ENCODE measurements around the gene TNFSF11. TPM values are rescaled to one million over a fixed set of nuclear protein-coding genes. Genes with fewer than 3 reads are reported as not detected.

TNFSF11 gene
- total RNA-seq, 1 experiment from 2014 or later, result 3.5 TPM

- no peaks in the 10 kb centered on the region for H3K79me2 ChIP-seq (ENCODE audit: insufficient read depth, low read length)
- H4K20me1 ChIP-seq (ENCODE audit: control insufficient read depth, insufficient read depth, insufficient read length), result no peaks in the 10 kb centered on the region
- H2BK12ac ChIP-seq (ENCODE audit: insufficient read length, low read depth, low read length), result no peak overlapping the region
- H2AK5ac ChIP-seq (ENCODE audit: insufficient read length, low read length), result no peak overlapping the region
- no peak overlapping the region for H4K91ac ChIP-seq (ENCODE audit: insufficient read length, low read depth, low read length)
- Mint-ChIP-seq H3K27me3 (ENCODE audit: low read depth) (peaks cover 2% of the 10 kb centered on the region), H3K4me1 (peaks cover 17 to 26% of the 10 kb centered on the region in 2 experiments), H3K27ac (no peak overlapping the region), H3K4me3 (no peak overlapping the region), H3K36me3 (ENCODE audit: insufficient read depth in 1 of 3, low read depth in 3 of 3) (no peaks in the 10 kb centered on the region), H3K9me3 (no peaks in the 10 kb centered on the region)
- no peak overlapping the region for H2BK120ac ChIP-seq (ENCODE audit: low read depth, low read length, poor library complexity, severe bottlenecking)
- H3K23me2 ChIP-seq (ENCODE audit: insufficient read length, low read depth, low read length, poor library complexity, severe bottlenecking), result no peaks in the 10 kb centered on the region
- no peak overlapping the region for H3K23ac ChIP-seq (ENCODE audit: insufficient read length, low read depth, low read length)
- H3K14ac ChIP-seq (ENCODE audit: insufficient read depth, low read length), result no peak overlapping the region
- no peaks in the 10 kb centered on the region for H3K79me1 ChIP-seq (ENCODE audit: insufficient read depth, low read depth, low read length, poor library complexity, severe bottlenecking)
- no peak overlapping the region for H3K9ac ChIP-seq (ENCODE audit: extremely low read depth, insufficient read length, low read length)
- H3K4me2 ChIP-seq (ENCODE audit: insufficient read depth, insufficient read length, low read length), result no peak overlapping the region
- no peak overlapping the region for H3K27ac ChIP-seq (ENCODE audit: insufficient read length, low read depth, low read length)
- H3K9me3 ChIP-seq (ENCODE audit: control insufficient read depth, low read depth, low read length), result no peaks in the 10 kb centered on the region
- TF ChIP-seq CTCF (conservative IDR thresholded peaks at IDR 0.05), result no peak
- no peak overlapping the region for H4K8ac ChIP-seq (replicated peaks; ENCODE audit: insufficient read length, low read depth, low read length)
- H3T11ph ChIP-seq (ENCODE audit: low read length), result no peak overlapping the region
- no peak overlapping the region for H3K56ac ChIP-seq (ENCODE audit: insufficient read length, low read depth, low read length)
- H3K4ac ChIP-seq (ENCODE audit: low read depth, low read length), result no peak overlapping the region
- no peak overlapping the region for H4K5ac ChIP-seq (ENCODE audit: insufficient read length, low read depth, low read length)
- H2BK15ac ChIP-seq (ENCODE audit: low read depth, low read length), result no peak overlapping the region
- no peak overlapping the region for H2BK20ac ChIP-seq (ENCODE audit: low read depth, low read length, poor library complexity, severe bottlenecking)
- no peak for DNase-seq
- no CpG with 5 or more reads among the region's 3 CpGs for WGBS (ENCODE audit: extremely low coverage, insufficient read length, low lambda C conversion rate)
- no peak overlapping the region for H2BK5ac ChIP-seq (ENCODE audit: insufficient read length, low read length)
- H3K27me3 ChIP-seq (ENCODE audit: insufficient read depth, low read length), result no peaks in the 10 kb centered on the region
- H2AFZ ChIP-seq (ENCODE audit: low read length), result no peak overlapping the region
- no peaks in the 10 kb centered on the region; the same call in 1 of the 2 replicates for H3K4me1 ChIP-seq (ENCODE audit: insufficient read depth, low read length)
- H3K18ac ChIP-seq (ENCODE audit: insufficient read length, low read depth, low read length), result no peak overlapping the region
These were observed 43.3 kb downstream of the TNFSF11 start for GRCh38 chr13:42617221-42617620.
